Pancreas (tissue), 10 donors: Measurements from ENCODE around the gene LYSMD4. TPM values are rescaled to one million over a fixed set of nuclear protein-coding genes. Genes with fewer than 3 reads are reported as not detected.

ENCODE experiments used
- ATAC-seq, 4 donors: fragments of 200-7000 bp; cut with Tn5 transposase; one replicate each; pipeline versions ENCODE4 v1.8.0 to v1.9.1; 2020; ENCODE audit warnings: mild to moderate bottlenecking in 4 of 4, moderate library complexity in 4 of 4
- DNase-seq, 6 donors: peaks; one replicate each; pipeline ENCODE4 v3.0.0-alpha.2; 2020
- FAIRE-seq: peaks from 2 replicates; lab custom pipeline; 2012; peaks lifted over from hg19 to GRCh38; lab: Jason Lieb, UNC
- H3K27ac ChIP-seq, 4 donors: fragments of 200-600 bp; sonication (generic); 1 replicate in 3 of 4; 2 replicates in 1 of 4; pipeline versions ENCODE4 v1.5.0 to v1.8.0; 2020
- H3K27me3 ChIP-seq, 4 donors: fragments of 200-600 bp; one replicate each; pipeline ENCODE4 v1.8.0; 2021
- H3K36me3 ChIP-seq, 3 donors: fragments of 200-600 bp; sonication (generic) in 1 of 3; one replicate each; pipeline versions ENCODE4 v1.5.0 to v1.8.0; 2020 to 2021
- H3K4me1 ChIP-seq, 3 donors: fragments of 200-600 bp; one replicate each; pipeline ENCODE4 v1.8.0; 2021
- H3K4me3 ChIP-seq, 4 donors: fragments of 200-600 bp; sonication (generic) in 2 of 4; one replicate each; pipeline versions ENCODE4 v1.5.0 to v1.8.0; 2020 to 2021
- H3K9me3 ChIP-seq, 4 donors: fragments of 200-600 bp; one replicate each; pipeline ENCODE4 v1.8.0; 2021
- WGBS, 2 donors: extraction: QIAGEN DNeasy Blood & Tissue Kit; methylation state at CpG; one replicate each; pipeline ENCODE4 v1.1.7; 2013; 5-methylcytosine and 5-hydroxymethylcytosine counted together
- intact Hi-C, 3 donors: fragments of 100-400 bp; cut with DNase I; formaldehyde crosslinking; loops; one replicate each; pipeline versions ENCODE4 v1.11.1 to v1.14.2; 2022
- polyA plus RNA-seq, 2 donors: library from polyadenylated mRNA; stranded (reverse); fragments of 200-250 nt; gene quantifications; one replicate each; pipeline ENCODE4 v1.2.3, GENCODE V29; 2013
- total RNA-seq, 6 donors: library from RNA; stranded (reverse); fragmentation: NEBNext Ultra II Directional in 4 of 6; extraction: Animal tissue kit (Norgen Biotek cat#: 25700) in 4 of 6; gene quantifications; one replicate each; pipeline versions ENCODE4 v1.2.1 to v1.2.4, GENCODE V29; 2021 to 2023
- TF ChIP-seq, protein P1 (sequence below), 4 donors: fragments of 200-600 bp; sonication (generic) in 3 of 4; IDR thresholded peaks; one replicate each; pipeline versions ENCODE4 v1.5.0 to v1.8.0; 2021; ENCODE audit warnings: antibody characterized with exemption in 4 of 4
- donor health status: healthy with polysubstance abuse.
- donor health status: DM: no; HTN: no; CAD: no; lungs with moderate emphysema.
- donor health status: DM: no; HTN: no; CAD: no.
- donor health status: control.
- donor health status: control.
- donor health status: Bipolar disorder and iron deficiency.
- donor health status: DM: yes; HTN: yes; CAD: no.
- donor health status: DM: no; HTN: no; CAD: no.
- donor health status: DM: no; HTN: no; CAD: no.
- donor health status: DM: yes; HTN: yes; CAD: no.

LYSMD4 gene
- total and polyA plus RNA-seq, 8 donors = 3.4 to 12.3 (median 5.1) TPM

DNA sequence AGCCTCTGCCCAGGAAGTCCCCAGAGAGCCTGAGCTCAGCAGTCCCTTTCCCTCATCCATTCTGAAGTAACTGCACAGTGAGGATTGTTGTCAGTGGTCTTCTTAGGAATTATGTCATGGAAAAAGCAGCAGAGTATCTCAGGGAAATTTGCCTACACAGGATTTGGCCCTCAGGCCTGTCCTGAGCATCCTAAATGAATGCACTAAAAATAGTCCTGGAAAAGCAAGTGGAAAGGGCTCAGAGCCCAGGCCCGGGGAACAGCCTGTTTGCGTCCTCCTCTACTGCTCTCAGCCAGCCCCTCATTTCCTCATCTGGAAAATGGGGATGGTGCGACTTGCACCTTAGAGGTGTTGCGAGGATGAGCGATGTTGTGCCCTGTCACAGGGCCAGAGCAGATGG is 21.6 kb downstream of the LYSMD4 start:
- FAIRE-seq (no peak), DNase-seq (no peak), ATAC-seq (no peak)
- no peak overlapping the region for H3K27ac ChIP-seq
- peaks cover 0 to 15% (median 0%) of the 10 kb centered on the region in 3 donors for H3K36me3 ChIP-seq
- intact Hi-C loops = no loop called here
- no peak overlapping the region for H3K4me3 ChIP-seq
- TF ChIP-seq, protein P1, sequence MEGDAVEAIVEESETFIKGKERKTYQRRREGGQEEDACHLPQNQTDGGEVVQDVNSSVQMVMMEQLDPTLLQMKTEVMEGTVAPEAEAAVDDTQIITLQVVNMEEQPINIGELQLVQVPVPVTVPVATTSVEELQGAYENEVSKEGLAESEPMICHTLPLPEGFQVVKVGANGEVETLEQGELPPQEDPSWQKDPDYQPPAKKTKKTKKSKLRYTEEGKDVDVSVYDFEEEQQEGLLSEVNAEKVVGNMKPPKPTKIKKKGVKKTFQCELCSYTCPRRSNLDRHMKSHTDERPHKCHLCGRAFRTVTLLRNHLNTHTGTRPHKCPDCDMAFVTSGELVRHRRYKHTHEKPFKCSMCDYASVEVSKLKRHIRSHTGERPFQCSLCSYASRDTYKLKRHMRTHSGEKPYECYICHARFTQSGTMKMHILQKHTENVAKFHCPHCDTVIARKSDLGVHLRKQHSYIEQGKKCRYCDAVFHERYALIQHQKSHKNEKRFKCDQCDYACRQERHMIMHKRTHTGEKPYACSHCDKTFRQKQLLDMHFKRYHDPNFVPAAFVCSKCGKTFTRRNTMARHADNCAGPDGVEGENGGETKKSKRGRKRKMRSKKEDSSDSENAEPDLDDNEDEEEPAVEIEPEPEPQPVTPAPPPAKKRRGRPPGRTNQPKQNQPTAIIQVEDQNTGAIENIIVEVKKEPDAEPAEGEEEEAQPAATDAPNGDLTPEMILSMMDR (IDR thresholded peaks at IDR 0.05) = no peak
- 88 to 89% methylated on average over 5 of the region's 5 CpGs for WGBS, 2 donors
- peaks cover 5 to 14% (median 9%) of the 10 kb centered on the region in 3 donors for H3K4me1 ChIP-seq
- H3K27me3 ChIP-seq = no peaks in the 10 kb centered on the region
- no peaks in the 10 kb centered on the region for H3K9me3 ChIP-seq

DNA sequence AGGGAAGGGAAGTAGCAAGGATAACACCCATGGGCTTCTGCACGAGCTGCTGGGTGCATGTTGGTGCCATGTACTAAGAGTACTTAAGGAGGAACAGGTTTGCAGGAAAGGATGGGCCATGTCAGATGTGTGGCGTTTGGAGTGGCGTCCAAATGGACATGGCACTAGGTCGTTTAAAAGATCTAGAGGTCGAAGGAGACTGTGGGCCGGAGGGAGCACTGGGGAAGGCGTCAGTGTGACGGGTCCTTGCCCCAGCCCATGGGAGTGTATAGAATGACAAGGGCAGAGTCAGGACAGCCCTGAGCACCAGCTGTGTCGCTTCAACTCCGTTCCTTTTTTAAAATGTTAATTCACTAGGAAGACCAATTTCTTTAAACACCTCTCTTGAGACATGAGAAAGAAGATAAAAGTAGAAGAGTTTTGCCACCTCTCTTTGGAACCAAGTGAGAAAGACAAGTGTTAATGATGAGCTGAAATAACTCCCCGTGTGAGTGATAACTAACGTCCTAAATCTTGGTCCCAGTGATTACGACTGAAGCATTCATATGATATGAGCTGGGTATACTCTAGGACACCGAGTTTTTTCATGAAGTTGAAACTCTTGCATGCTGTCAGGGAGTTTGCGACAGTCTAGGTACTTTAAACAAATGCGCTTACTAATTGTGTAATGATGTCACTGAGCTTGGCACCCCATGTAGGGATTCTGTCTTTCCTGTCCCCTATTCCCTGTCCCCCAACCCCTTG is 23.8 kb downstream of the LYSMD4 start:
- Histone ChIP-seq H3K27me3 (no peaks in the 10 kb centered on the region), H3K9me3 (no peaks in the 10 kb centered on the region), H3K4me1 (peaks cover 5 to 14% (median 9%) of the 10 kb centered on the region in 3 donors), H3K4me3 (no peak overlapping the region), H3K36me3 (peaks cover 0 to 13% (median 0%) of the 10 kb centered on the region in 3 donors), H3K27ac (no peak overlapping the region)
- no peak for ATAC-seq
- no peak for DNase-seq
- intact Hi-C loops = loop anchor here in 2 of 3 donors (10.0 kb wide), 2 partner anchors 415 to 425 kb away; no protein-coding TSS in a partner anchor
- no peak for FAIRE-seq
- 84 to 87% methylated on average over 16 of the region's 16 CpGs for WGBS, 2 donors
- TF ChIP-seq, protein P1 (IDR thresholded peaks at IDR 0.05) = no peak

DNA sequence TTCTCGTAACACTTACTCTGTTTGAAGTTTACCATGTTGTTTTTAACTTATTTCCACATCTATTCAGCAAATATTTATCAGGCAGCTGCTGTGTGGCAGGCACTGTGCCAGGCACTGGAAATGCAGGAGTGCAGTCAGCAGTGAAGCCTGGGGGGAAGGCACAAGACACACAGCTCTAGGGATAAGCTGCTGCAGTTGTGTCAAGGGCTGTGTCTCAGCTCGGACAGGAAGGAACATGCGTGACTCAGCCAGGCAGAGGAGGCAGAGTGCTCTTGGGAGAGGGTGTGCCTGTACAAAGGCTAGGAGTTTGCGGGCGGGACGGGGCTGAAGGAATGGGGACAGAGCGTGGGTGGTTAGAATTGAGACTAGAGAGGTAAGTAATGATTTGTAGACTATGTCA is 24.7 kb downstream of the LYSMD4 start:
- ATAC-seq = peak; percentile 57 to 74 (median 66)
- no peaks in the 10 kb centered on the region for H3K27me3 ChIP-seq
- DNase-seq = peak; percentile 49 to 81 (median 74)
- no peak for FAIRE-seq
- no peaks in the 10 kb centered on the region for H3K9me3 ChIP-seq
- no peak overlapping the region for H3K4me3 ChIP-seq
- H3K36me3 ChIP-seq = peaks cover 0 to 7% (median 0%) of the 10 kb centered on the region in 3 donors
- H3K27ac ChIP-seq = no peak overlapping the region
- peaks cover 5 to 19% (median 15%) of the 10 kb centered on the region in 3 donors for H3K4me1 ChIP-seq
- intact Hi-C loops = loop anchor here in 2 of 3 donors (10.0 kb wide), 2 partner anchors 414 to 424 kb away; no protein-coding TSS in a partner anchor
- WGBS, 2 donors = 50 to 57% methylated on average over 7 of the region's 7 CpGs
- TF ChIP-seq, protein P1 (IDR thresholded peaks at IDR 0.05) = no peak

DNA sequence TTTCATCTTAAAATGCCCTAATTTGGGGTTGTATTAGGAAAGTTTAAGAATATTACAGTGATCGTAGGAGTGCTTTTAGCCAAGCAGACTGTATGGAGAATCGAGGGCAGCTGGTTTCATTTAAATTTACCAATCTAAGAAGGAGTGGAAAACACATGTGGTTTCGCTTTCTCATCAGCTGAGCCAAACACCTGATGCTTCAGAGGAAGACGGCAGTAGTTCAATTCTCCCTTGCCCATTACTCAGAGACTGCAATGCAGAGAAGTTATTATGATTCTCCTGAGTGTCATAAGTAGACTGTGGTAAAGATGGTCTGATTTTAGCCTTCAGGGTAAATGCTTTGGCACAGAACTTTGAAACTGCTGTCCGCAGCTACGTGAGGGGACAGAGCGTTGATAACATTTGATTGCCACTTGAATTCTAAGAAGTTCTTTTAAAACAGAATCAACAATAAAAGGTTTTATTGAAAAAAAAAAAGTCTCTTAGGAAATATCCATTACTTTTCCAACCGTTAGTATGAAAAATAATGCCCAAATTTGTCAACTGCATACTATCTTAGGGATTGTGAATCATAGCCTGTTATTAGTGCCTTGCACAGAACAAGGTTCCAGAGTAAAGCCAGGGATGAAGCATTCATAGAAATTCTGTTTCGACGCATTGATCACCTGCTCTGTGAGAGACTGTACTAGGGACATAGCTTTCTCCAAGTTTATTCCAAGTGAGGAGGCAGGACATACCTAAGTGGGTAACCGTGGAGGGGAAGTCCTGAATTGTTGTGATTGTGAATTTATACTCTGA is 25.6 kb downstream of the LYSMD4 start:
- H3K4me3 ChIP-seq = no peak overlapping the region
- intact Hi-C loops = loop anchor here in 2 of 3 donors (10.0 kb wide), 2 partner anchors 413 to 423 kb away; no protein-coding TSS in a partner anchor

More for the DNA sequence above, 25.6 kb downstream of the LYSMD4 start:
- Histone ChIP-seq H3K27me3 (no peaks in the 10 kb centered on the region), H3K36me3 (peaks cover 0 to 3% (median 0%) of the 10 kb centered on the region in 3 donors), H3K27ac (no peak overlapping the region), H3K4me1 (peaks cover 5 to 24% (median 21%) of the 10 kb centered on the region in 3 donors), H3K9me3 (no peaks in the 10 kb centered on the region)
- DNase-seq (no peak), ATAC-seq (no peak), FAIRE-seq (no peak)
- TF ChIP-seq, protein P1 (IDR thresholded peaks at IDR 0.05) = no peak
- 57 to 67% methylated on average over 11 of the region's 11 CpGs for WGBS, 2 donors
